HG02623 (cell line): ENCODE results near the gene GALNT15.

Experiments
- ATAC-seq: cut with Tn5 transposase; IDR thresholded peaks from one replicate; pipeline ENCODE4 v1.9.1; 2021; ENCODE audit warnings: moderate library complexity; ENCODE audit not compliant: unreplicated experiment

GALNT15 gene

GRCh38 chr3:16279010-16279801 lies 104.7 kb downstream of the GALNT15 start:
- no peak for ATAC-seq

DNA sequence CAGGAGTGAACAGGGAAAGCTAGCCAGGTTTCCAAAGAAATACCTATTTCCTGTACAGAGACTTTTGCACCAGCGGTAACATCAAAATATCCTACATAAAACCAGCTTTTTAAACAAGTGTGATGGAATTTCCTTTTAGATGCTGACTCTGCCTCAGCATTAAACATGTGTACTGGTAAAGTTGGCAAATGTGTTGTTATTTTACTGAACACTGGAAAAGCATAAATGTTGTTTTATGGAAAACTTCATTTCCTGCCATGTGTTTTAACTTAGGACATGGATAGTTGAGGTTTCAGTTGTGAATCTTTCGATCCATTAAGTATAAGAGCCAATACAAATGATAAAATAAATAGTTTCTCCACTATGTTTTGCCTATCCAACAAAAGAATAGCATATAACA lies 106.2 kb downstream of the GALNT15 start:
- no peak for ATAC-seq
